ENCODE results near the gene EIF2B1. TPM values are rescaled to one million over a fixed set of nuclear protein-coding genes. Genes with fewer than 3 reads are reported as not detected.

Gene EIF2B1
- 57.1 and 80.9 TPM in 2 replicates for total RNA-seq

GRCh38 chr12:123633379-123634141, at the start of gene EIF2B1, which contains the start of gene GTF2H3:
Gene EIF2B1 (minus strand): TSS chr12:123633686. CDS start chr12:123633557, 129 bp downstream.
Gene GTF2H3 (plus strand): TSS chr12:123633829. CDS start chr12:123633860, 31 bp downstream.

GRCh38 chr12:123670882-123671728, 37.6 kb upstream of the EIF2B1 start, which contains the start of gene TCTN2:
Gene TCTN2 (plus strand): TSS chr12:123671113. CDS start chr12:123671241, 128 bp downstream.

GRCh38 chr12:123601602-123602489, 31.6 kb downstream of the EIF2B1 start, which contains the start of gene DDX55:
Gene DDX55 (plus strand): TSS chr12:123602099. CDS start chr12:123602149, 50 bp downstream.

Other genes starting within 250 kb of the EIF2B1 start
- gene KMT5A, start 249.6 kb downstream of the EIF2B1 start, total RNA-seq = 21.2 and 35.2 TPM in 2 replicates
- 2.6 and 5.9 TPM in 2 replicates for gene RILPL2, start 197.0 kb downstream of the EIF2B1 start, total RNA-seq
- gene SNRNP35, start 175.5 kb downstream of the EIF2B1 start, total RNA-seq = 7.5 and 13.1 TPM in 2 replicates
- 17.1 and 19.7 TPM in 2 replicates for gene RILPL1, start 100.0 kb downstream of the EIF2B1 start, total RNA-seq
- 204 and 237 TPM in 2 replicates for gene TMED2, start 49.1 kb downstream of the EIF2B1 start, total RNA-seq
- 11.0 and 14.6 TPM in 2 replicates for gene DDX55, start 31.6 kb downstream of the EIF2B1 start, total RNA-seq
- gene GTF2H3, start 143 bp upstream of the EIF2B1 start, total RNA-seq = 24.4 and 37.4 TPM in 2 replicates
- gene TCTN2, start 37.4 kb upstream of the EIF2B1 start, total RNA-seq = 6.9 and 8.4 TPM in 2 replicates
- gene ATP6V0A2, start 78.7 kb upstream of the EIF2B1 start, total RNA-seq = 8.5 and 11.6 TPM in 2 replicates
- 0.32 and 0.52 TPM in 2 replicates for gene DNAH10, start 128.6 kb upstream of the EIF2B1 start, total RNA-seq

Measured in epithelial cell of alveolus of lung (primary cell).